IPS DF 6.9 (cell line): ENCODE results near the gene TMEM43.
"Not testable (repeated sequence)": the region's sequence is repeated elsewhere in the genome, so short reads cannot be mapped to it uniquely, and the experiment has no call there.

ENCODE experiments used
- DNase-seq: peaks from one replicate; pipeline ENCODE4 v3.0.0-alpha.2; 2013; ENCODE audit warnings: low read depth, low spot score
- H3K27ac ChIP-seq: one replicate; pipeline ENCODE4 v1.5.1; 2013; ENCODE audit warnings: low read length, control low read depth
- H3K27me3 ChIP-seq: 2 replicates; pipeline ENCODE4 v1.6.1; 2013; ENCODE audit warnings: mild to moderate bottlenecking, low read length; ENCODE audit not compliant: control insufficient read depth, insufficient read depth
- H3K36me3 ChIP-seq: 2 replicates; pipeline ENCODE4 v1.6.1; 2013; ENCODE audit warnings: low read length; ENCODE audit not compliant: control insufficient read depth, insufficient read depth
- H3K4me1 ChIP-seq: 2 replicates; pipeline ENCODE4 v1.6.1; 2013; ENCODE audit warnings: low read length; ENCODE audit not compliant: control insufficient read depth, insufficient read depth
- H3K4me3 ChIP-seq: 2 replicates; pipeline ENCODE4 v1.5.1; 2013; ENCODE audit warnings: mild to moderate bottlenecking, low read length
- H3K9me3 ChIP-seq: 2 replicates; pipeline ENCODE4 v1.6.1; 2013; ENCODE audit warnings: low read length, inconsistent platforms; ENCODE audit not compliant: control insufficient read depth, insufficient read depth
- WGBS: extraction: QIAGEN DNeasy Blood & Tissue Kit; methylation state at CpG from one replicate; pipeline ENCODE4 v1.1.7; 2013; ENCODE audit warnings: mixed read lengths, missing lambda C conversion rate; ENCODE audit not compliant: insufficient read length, insufficient coverage; 5-methylcytosine and 5-hydroxymethylcytosine counted together

The TMEM43 gene

GRCh38 chr3:14124615-14125192 lies at the start of gene TMEM43, which contains the start of gene CHCHD4:
Gene TMEM43 (plus strand): TSS chr3:14125052. CDS start chr3:14125194, 142 bp downstream.
Gene CHCHD4 (minus strand): TSS chr3:14124870. CDS start chr3:14124676, 194 bp downstream.
- peaks cover 2% of the 10 kb centered on the region for H3K4me1 ChIP-seq

GRCh38 chr3:14075233-14075632 lies 49.6 kb upstream of the TMEM43 start:
- H3K27me3 ChIP-seq, H3K27ac ChIP-seq, H3K4me1 ChIP-seq, H3K4me3 ChIP-seq, H3K9me3 ChIP-seq, H3K36me3 ChIP-seq, DNase-seq: not testable (repeated sequence)
- WGBS, result no CpG with 5 or more reads among the region's 3 CpGs

More at GRCh38 chr3:14124615-14125192, at the start of gene TMEM43, which contains the start of gene CHCHD4:
- Histone ChIP-seq H3K4me3 (peak within 1 kb of the TSS; percentile 83), H3K36me3 (no peaks in the 10 kb centered on the region), H3K27ac (no peak within 1 kb of the TSS), H3K27me3 (no peaks in the 10 kb centered on the region), H3K9me3 (no peaks in the 10 kb centered on the region)
- peak; percentile 89 for DNase-seq
- WGBS, result no CpG with 5 or more reads among the region's 55 CpGs

- DNase-seq, result no peak
- Histone ChIP-seq H3K4me3 (no peak overlapping the region), H3K9me3 (0 out of 2 replicates have a peak, but pooled peaks cover 1% of the 10 kb centered on the region), H3K27me3 (no peaks in the 10 kb centered on the region), H3K36me3 (no peaks in the 10 kb centered on the region), H3K27ac (no peak overlapping the region), H3K4me1 (no peaks in the 10 kb centered on the region)
- 100% methylated on average over 1 of the region's 1 CpG for WGBS
Observed at GRCh38 chr3:14077310-14077709, 47.5 kb upstream of the TMEM43 start.

GRCh38 chr3:14082108-14082657 lies 42.7 kb upstream of the TMEM43 start:
- Histone ChIP-seq H3K27me3 (no peaks in the 10 kb centered on the region), H3K4me1 (no peaks in the 10 kb centered on the region), H3K4me3 (no peak overlapping the region), H3K9me3 (0 out of 2 replicates have a peak, but pooled peaks cover 1% of the 10 kb centered on the region), H3K36me3 (no peaks in the 10 kb centered on the region), H3K27ac (no peak overlapping the region)
- no CpG with 5 or more reads among the region's 5 CpGs for WGBS
- no peak for DNase-seq

GRCh38 chr3:14087461-14087860 lies 37.4 kb upstream of the TMEM43 start:
- not testable (repeated sequence) for H3K27ac ChIP-seq, H3K27me3 ChIP-seq, DNase-seq, H3K9me3 ChIP-seq, H3K4me3 ChIP-seq, H3K4me1 ChIP-seq, H3K36me3 ChIP-seq
- no CpG with 5 or more reads among the region's 5 CpGs for whole genome bisulfite sequencing

GRCh38 chr3:14091959-14092358 lies 32.9 kb upstream of the TMEM43 start:
- not testable (repeated sequence) for H3K36me3 ChIP-seq, H3K9me3 ChIP-seq, H3K4me1 ChIP-seq, H3K4me3 ChIP-seq, H3K27me3 ChIP-seq, H3K27ac ChIP-seq, DNase-seq
- no CpG with 5 or more reads among the region's 5 CpGs for WGBS

GRCh38 chr3:14092464-14092863 lies 32.4 kb upstream of the TMEM43 start:
- no peak for DNase-seq
- no peak overlapping the region for H3K27ac ChIP-seq
- WGBS, result no CpG with 5 or more reads among the region's 2 CpGs
- no peaks in the 10 kb centered on the region for H3K36me3 ChIP-seq
- no peak overlapping the region for H3K4me3 ChIP-seq
- H3K4me1 ChIP-seq, result no peaks in the 10 kb centered on the region; the same call in 1 of the 2 replicates
- H3K9me3 ChIP-seq, result no peaks in the 10 kb centered on the region
- no peaks in the 10 kb centered on the region for H3K27me3 ChIP-seq

GRCh38 chr3:14093831-14094230 lies 31.0 kb upstream of the TMEM43 start:
- no peak for DNase-seq
- no peaks in the 10 kb centered on the region for H3K27me3 ChIP-seq

GRCh38 chr3:14096742-14097141 lies 28.1 kb upstream of the TMEM43 start:
- WGBS, result no CpG with 5 or more reads among the region's 3 CpGs
- H3K4me3 ChIP-seq, result no peak overlapping the region
- no peak overlapping the region for H3K27ac ChIP-seq
- H3K36me3 ChIP-seq, result no peaks in the 10 kb centered on the region
- DNase-seq, result no peak
- no peaks in the 10 kb centered on the region for H3K27me3 ChIP-seq
- H3K4me1 ChIP-seq, result no peaks in the 10 kb centered on the region; the same call in 1 of the 2 replicates
- no peaks in the 10 kb centered on the region for H3K9me3 ChIP-seq

More at GRCh38 chr3:14093831-14094230, 31.0 kb upstream of the TMEM43 start:
- Histone ChIP-seq H3K4me3 (no peak overlapping the region), H3K27ac (no peak overlapping the region), H3K36me3 (no peaks in the 10 kb centered on the region), H3K4me1 (no peaks in the 10 kb centered on the region; the same call in 1 of the 2 replicates), H3K9me3 (no peaks in the 10 kb centered on the region)

GRCh38 chr3:14097616-14098391 lies 27.0 kb upstream of the TMEM43 start:
- Histone ChIP-seq H3K4me1 (no peaks in the 10 kb centered on the region), H3K9me3 (no peaks in the 10 kb centered on the region), H3K4me3 (no peak overlapping the region), H3K27ac (no peak overlapping the region), H3K27me3 (no peaks in the 10 kb centered on the region), H3K36me3 (no peaks in the 10 kb centered on the region)
- no peak for DNase-seq
- WGBS, result no CpG with 5 or more reads among the region's 5 CpGs
